ENCODE measurements around the gene ZBTB42. TPM values are rescaled to one million over a fixed set of nuclear protein-coding genes. Genes with fewer than 3 reads are reported as not detected.
"Not testable (repeated sequence)": the region's sequence is repeated elsewhere in the genome, so short reads cannot be mapped to it uniquely, and the experiment has no call there.

ZBTB42 gene
- total RNA-seq, 1 donor from 2014 or later = 3.1 TPM

DNA sequence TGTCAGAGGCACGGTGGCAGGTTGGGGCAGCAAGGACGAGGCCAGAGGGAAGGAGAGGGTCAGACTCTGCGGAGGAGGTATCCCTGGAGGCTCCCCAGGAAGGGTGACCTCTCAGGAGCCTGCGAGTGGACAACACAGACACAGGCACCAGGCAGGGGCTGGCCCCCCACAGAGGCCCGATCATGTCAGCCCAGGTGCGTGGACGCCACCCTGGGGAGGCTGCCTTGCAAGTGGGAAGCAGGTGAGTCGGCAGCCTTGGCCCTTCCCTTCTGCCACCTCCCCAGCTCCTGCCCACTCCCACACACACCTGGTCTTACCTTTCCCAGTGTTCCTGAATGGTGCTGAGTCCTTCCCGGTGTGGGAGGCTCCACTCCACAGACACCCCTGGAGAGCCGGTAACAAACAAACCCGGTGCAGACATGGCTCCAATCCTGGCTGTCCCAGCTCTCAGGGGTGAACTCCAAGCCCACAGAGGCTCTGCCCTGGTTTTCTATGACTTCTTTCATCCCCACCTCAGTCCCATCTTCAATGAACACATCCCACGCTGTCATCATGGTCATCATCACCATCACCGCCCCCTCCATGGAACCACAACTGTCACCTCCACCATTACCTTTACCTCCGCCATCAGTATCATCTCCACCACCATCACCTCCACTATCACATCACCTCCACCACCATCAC, 5.2 kb downstream of the ZBTB42 start:
- Mint-ChIP-seq H3K9me3 (no peaks in the 10 kb centered on the region), H3K4me1 (peaks cover 18% of the 10 kb centered on the region), H3K27me3 (no peaks in the 10 kb centered on the region), H3K27ac (no peak overlapping the region), H3K4me3 (no peak overlapping the region), H3K36me3 (ENCODE audit: low read depth) (peaks cover 1% of the 10 kb centered on the region)
- intact Hi-C loops (cut with micrococcal nuclease) = no loop called here
- ATAC-seq (ENCODE audit: low read depth) (no peak), DNase-seq (no peak)
- TF ChIP-seq, protein P1, sequence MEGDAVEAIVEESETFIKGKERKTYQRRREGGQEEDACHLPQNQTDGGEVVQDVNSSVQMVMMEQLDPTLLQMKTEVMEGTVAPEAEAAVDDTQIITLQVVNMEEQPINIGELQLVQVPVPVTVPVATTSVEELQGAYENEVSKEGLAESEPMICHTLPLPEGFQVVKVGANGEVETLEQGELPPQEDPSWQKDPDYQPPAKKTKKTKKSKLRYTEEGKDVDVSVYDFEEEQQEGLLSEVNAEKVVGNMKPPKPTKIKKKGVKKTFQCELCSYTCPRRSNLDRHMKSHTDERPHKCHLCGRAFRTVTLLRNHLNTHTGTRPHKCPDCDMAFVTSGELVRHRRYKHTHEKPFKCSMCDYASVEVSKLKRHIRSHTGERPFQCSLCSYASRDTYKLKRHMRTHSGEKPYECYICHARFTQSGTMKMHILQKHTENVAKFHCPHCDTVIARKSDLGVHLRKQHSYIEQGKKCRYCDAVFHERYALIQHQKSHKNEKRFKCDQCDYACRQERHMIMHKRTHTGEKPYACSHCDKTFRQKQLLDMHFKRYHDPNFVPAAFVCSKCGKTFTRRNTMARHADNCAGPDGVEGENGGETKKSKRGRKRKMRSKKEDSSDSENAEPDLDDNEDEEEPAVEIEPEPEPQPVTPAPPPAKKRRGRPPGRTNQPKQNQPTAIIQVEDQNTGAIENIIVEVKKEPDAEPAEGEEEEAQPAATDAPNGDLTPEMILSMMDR (IDR thresholded peaks at IDR 0.05) = no peak
- POLR2A ChIA-PET = no interaction called here
- CTCF ChIA-PET = no interaction called here

DNA sequence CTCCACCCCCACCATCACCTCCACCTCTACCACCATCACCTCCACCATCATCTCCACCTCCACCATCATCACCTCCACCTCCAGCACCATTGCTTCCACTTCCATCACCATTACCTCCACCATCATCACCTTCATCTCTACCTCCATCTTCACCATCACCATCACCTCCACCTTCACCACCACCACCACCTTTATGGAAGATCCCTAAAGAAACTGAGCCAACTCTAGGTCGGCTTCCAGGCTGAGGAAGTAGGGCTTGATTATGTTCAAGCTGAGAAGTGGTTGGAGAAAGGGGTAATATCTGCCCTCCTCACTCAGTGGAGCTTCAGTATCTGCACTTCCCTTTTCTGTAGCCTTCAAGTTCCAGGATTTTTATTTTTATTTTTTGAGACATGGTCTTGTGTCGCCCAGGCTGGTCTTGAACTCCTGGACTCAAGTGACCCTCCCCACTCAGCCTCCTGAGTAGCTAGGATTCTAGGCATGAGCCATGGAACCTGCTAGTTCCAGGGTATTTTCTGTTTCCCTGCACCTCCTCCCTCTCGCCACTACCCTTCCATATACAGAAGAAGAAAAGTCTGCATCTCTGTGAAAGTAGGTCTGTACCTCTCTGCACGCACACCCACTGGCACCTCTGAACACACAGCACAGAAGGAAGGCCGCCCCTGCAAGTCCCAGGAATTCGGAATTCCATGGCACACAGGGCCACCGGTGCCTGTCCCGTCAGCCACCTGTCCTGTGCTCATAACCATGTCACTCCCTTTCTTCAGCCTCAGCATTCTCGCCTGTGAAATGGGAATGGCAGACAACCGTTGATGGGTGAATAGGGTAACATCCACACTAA, 5.9 kb downstream of the ZBTB42 start:
- Mint-ChIP-seq H3K4me3 (no peak overlapping the region), H3K36me3 (ENCODE audit: low read depth) (no peaks in the 10 kb centered on the region), H3K9me3 (no peaks in the 10 kb centered on the region), H3K4me1 (peaks cover 11% of the 10 kb centered on the region), H3K27ac (no peak overlapping the region), H3K27me3 (no peaks in the 10 kb centered on the region)
- POLR2A ChIA-PET = interaction anchor here (0.6 kb wide), 1 partner anchor 8 kb away, joined by 8 read pairs; no protein-coding TSS in a partner anchor
- DNase-seq (no peak), ATAC-seq (ENCODE audit: low read depth) (no peak)
- CTCF ChIA-PET = no interaction called here
- intact Hi-C loops (cut with micrococcal nuclease) = no loop called here
- TF ChIP-seq, protein P1 (IDR thresholded peaks at IDR 0.05) = no peak

DNA sequence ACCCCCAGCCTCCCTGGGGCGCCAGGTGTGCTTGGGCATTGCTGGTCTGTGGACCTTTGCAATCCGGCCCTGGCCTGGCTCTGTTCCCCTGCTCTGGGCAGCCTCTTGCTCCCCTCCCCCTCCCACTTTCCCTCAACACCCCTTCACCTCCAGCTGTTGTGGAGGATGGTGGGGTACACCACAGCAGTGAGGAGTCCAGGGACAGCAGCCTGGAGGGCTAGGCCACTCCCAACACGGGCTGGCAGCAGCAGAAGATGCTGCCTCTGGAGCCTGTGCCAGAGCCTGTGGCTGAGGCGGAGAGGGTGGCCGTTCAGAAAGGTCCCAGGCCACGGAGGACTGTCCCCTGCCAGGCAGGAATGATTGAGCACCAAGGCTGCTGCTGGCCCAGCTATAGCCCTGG, 7.6 kb downstream of the ZBTB42 start:
- intact Hi-C loops (cut with micrococcal nuclease) = no loop called here
- DNase-seq = no peak
- ATAC-seq (ENCODE audit: low read depth) = no peak
- no peak overlapping the region for H3K27ac Mint-ChIP-seq
- H3K36me3 Mint-ChIP-seq (ENCODE audit: low read depth) = no peaks in the 10 kb centered on the region
- H3K9me3 Mint-ChIP-seq = no peaks in the 10 kb centered on the region
- H3K4me3 Mint-ChIP-seq = no peak overlapping the region
- ChIA-PET POLR2A (no interaction called here), CTCF (no interaction called here)
- no peaks in the 10 kb centered on the region for H3K27me3 Mint-ChIP-seq
- peaks cover 4% of the 10 kb centered on the region for H3K4me1 Mint-ChIP-seq
- TF ChIP-seq, protein P1 (IDR thresholded peaks at IDR 0.05) = no peak

DNA sequence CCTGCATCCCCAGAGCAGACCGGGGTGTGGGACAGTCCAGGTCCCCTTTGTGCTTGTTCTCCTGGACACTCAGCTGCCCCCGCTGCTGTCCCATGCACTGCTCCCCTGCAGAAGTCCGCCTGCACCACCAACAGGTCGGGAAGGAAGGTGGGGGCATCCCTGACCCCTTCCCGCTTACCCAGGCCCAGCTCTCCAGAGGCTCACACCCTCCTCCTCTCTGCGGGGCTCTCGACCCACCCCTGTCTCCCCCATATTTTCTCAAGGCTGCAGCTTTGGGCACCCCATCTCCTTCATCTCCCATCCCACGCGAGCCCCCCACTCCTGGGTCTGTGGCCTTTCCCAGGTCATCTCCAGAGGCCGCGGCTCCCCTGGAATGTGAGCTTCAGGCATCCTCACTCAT, 9.4 kb downstream of the ZBTB42 start:
- ChIA-PET POLR2A (no interaction called here), CTCF (no interaction called here)
- intact Hi-C loops (cut with micrococcal nuclease) = no loop called here
- H3K4me3 Mint-ChIP-seq = no peak overlapping the region
- H3K4me1 Mint-ChIP-seq = peaks cover 13% of the 10 kb centered on the region
- TF ChIP-seq, protein P1 (IDR thresholded peaks at IDR 0.05) = no peak
- DNase-seq (no peak), ATAC-seq (ENCODE audit: low read depth) (no peak)
- no peaks in the 10 kb centered on the region for H3K27me3 Mint-ChIP-seq
- H3K9me3 Mint-ChIP-seq = no peaks in the 10 kb centered on the region
- H3K27ac Mint-ChIP-seq = no peak overlapping the region
- H3K36me3 Mint-ChIP-seq (ENCODE audit: low read depth) = no peaks in the 10 kb centered on the region

DNA sequence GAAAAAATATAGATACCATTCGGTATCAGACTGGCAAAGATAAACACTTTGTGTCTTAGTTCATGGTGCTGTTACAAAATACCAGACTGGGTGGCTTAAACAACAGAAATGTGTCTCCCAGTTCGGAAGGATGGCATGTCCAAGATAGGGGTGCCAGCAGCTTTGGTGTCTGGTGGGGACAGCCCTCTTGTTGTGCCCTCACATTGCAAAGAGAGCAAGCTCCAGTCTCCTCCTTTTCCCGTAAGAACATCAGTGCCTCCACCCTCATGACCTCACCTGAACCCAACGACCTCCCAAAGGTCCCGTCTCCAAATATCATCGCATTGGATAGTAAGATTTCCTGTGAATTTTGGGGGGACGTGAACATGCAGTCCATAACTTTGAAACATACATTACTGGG, 12.4 kb downstream of the ZBTB42 start:
- H3K4me3 Mint-ChIP-seq = no peak overlapping the region
- peaks cover 4% of the 10 kb centered on the region for H3K36me3 Mint-ChIP-seq (ENCODE audit: low read depth)
- TF ChIP-seq, protein P1 (IDR thresholded peaks at IDR 0.05) = no peak
- intact Hi-C loops (cut with micrococcal nuclease) = no loop called here
- no peaks in the 10 kb centered on the region for H3K27me3 Mint-ChIP-seq
- H3K27ac Mint-ChIP-seq = no peak overlapping the region
- POLR2A ChIA-PET = interaction anchor here (0.6 to 0.7 kb wide), 2 partner anchors 13 to 15 kb away, joined by 3 read pairs; no protein-coding TSS in a partner anchor
- H3K4me1 Mint-ChIP-seq = peaks cover 19% of the 10 kb centered on the region
- CTCF ChIA-PET = no interaction called here
- ATAC-seq (ENCODE audit: low read depth) (no peak), DNase-seq (no peak)
- H3K9me3 Mint-ChIP-seq = no peaks in the 10 kb centered on the region

DNA sequence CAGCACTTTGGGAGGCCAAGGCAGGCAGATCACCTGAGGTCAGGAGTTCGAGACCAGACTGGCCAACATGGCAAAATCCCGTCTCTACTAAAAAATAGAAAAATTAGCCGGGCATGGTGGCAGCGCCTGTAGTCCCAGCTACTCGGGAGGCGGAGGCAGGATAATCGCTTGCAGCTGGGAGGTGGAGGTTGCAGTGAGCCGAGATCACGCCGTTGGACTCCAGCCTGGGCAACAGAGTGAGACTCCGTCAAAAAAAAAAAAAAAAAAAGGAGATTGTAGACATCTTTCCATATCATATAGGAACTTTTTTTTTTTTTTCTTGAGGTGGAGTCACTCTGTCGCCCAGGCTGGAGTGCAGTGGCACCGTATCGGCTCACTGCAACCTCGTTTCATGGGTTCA, 13.8 kb downstream of the ZBTB42 start:
- H3K27me3 Mint-ChIP-seq; DNase-seq; CTCF ChIA-PET; ATAC-seq (ENCODE audit: low read depth); intact Hi-C loops (cut with micrococcal nuclease); H3K9me3 Mint-ChIP-seq; H3K36me3 Mint-ChIP-seq (ENCODE audit: low read depth): not testable (repeated sequence)
- peak overlapping the region; percentile 53 for H3K27ac Mint-ChIP-seq
- peak overlapping the region; percentile 96 for H3K4me3 Mint-ChIP-seq
- POLR2A ChIA-PET = interaction anchor here (0.7 kb wide), 1 partner anchor 8 kb away, joined by 8 read pairs; no protein-coding TSS in a partner anchor
- peaks cover 19% of the 10 kb centered on the region for H3K4me1 Mint-ChIP-seq

All from activated B cell treated with CpG ODN at 0.5 μM for 24 hours (primary cell).